GM19193 (cell line): ENCODE results near the gene ANKRD28.

Experiments used
- POLR2A ChIP-seq: IDR thresholded peaks from 4 replicates; pipeline ENCODE4 v1.6.1; 2011; ENCODE audit not compliant: insufficient read depth, insufficient read length; ENCODE audit errors: extremely low read depth

The ANKRD28 gene

GRCh38 chr3:15797642-15798303, at the start of gene ANKRD28:
TSS of gene ANKRD28 (minus strand) at chr3:15797979. CDS start at chr3:15796521, 1,458 bp downstream.
- TF ChIP-seq POLR2A: no peak

GRCh38 chr3:15847239-15847638, 49.5 kb upstream of the ANKRD28 start:
- TF ChIP-seq POLR2A: no peak

GRCh38 chr3:15846606-15847005, 48.8 kb upstream of the ANKRD28 start:
- no peak for TF ChIP-seq POLR2A

GRCh38 chr3:15845475-15845874, 47.7 kb upstream of the ANKRD28 start:
- no peak for TF ChIP-seq POLR2A

GRCh38 chr3:15844889-15845288, 47.1 kb upstream of the ANKRD28 start:
- no peak for TF ChIP-seq POLR2A

GRCh38 chr3:15839568-15839967, 41.8 kb upstream of the ANKRD28 start:
- TF ChIP-seq POLR2A: no peak

- TF ChIP-seq POLR2A: no peak
These were observed 34.1 kb upstream of the ANKRD28 start for GRCh38 chr3:15831927-15832326.

- TF ChIP-seq POLR2A: no peak
These were observed 27.2 kb upstream of the ANKRD28 start for GRCh38 chr3:15825016-15825415.

- TF ChIP-seq POLR2A: no peak
These were observed 25.3 kb upstream of the ANKRD28 start for GRCh38 chr3:15823092-15823491.

- no peak for TF ChIP-seq POLR2A
These were observed 24.5 kb upstream of the ANKRD28 start for GRCh38 chr3:15822281-15822680.

GRCh38 chr3:15820911-15821310, 23.1 kb upstream of the ANKRD28 start:
- TF ChIP-seq POLR2A: no peak

- no peak for TF ChIP-seq POLR2A
These were observed 21.8 kb upstream of the ANKRD28 start for GRCh38 chr3:15819576-15819975.

- no peak for TF ChIP-seq POLR2A
These were observed 21.3 kb upstream of the ANKRD28 start for GRCh38 chr3:15819043-15819442.

GRCh38 chr3:15815696-15816095, 17.9 kb upstream of the ANKRD28 start:
- no peak for TF ChIP-seq POLR2A

GRCh38 chr3:15812183-15812582, 14.4 kb upstream of the ANKRD28 start:
- TF ChIP-seq POLR2A: no peak

- TF ChIP-seq POLR2A: no peak
These were observed 12.9 kb upstream of the ANKRD28 start for GRCh38 chr3:15810702-15811101.

- TF ChIP-seq POLR2A: no peak
These were observed 11.5 kb upstream of the ANKRD28 start for GRCh38 chr3:15809313-15809712.
